GM21723 (cell line): ENCODE results near the gene ATXN10.

Experiments used
- ATAC-seq: cut with Tn5 transposase; IDR thresholded peaks from one replicate; pipeline ENCODE4 v1.9.1; 2021; ENCODE audit warnings: mild to moderate bottlenecking, moderate library complexity; ENCODE audit not compliant: unreplicated experiment

ATXN10 gene

GRCh38 chr22:45871721-45872120, 200.1 kb downstream of the ATXN10 start:
- no peak for ATAC-seq

DNA sequence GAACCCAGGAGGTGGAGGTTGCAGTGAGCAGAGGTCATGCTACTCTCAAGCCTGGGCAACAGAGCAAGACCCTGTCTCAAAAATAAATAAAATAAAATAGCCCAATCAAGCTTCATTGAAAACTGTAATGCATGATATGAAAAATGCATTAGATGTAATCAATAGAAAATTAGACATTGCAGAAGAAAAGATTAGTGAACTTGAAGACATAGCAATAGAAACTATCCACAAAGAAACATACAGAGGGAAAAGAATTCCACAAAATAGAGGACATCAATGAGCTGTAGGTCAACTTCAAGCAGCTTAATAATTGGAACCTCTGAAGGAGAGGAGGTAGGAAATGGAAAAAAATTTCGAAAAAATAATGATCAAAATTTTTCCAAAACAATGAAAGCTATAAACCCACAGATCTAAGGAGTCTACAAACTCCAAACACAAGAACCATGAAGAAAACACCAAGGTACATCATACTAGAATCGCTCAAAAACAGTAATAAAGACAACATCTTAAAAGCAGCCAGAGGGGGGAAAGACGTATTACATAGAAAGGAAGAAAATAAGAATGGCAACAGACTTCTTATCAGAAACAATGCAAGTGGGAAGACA, 201.1 kb downstream of the ATXN10 start:
- no peak for ATAC-seq

GRCh38 chr22:45876136-45877035, 204.8 kb downstream of the ATXN10 start:
- no peak for ATAC-seq

- ATAC-seq: no peak
These were observed 205.4 kb downstream of the ATXN10 start for GRCh38 chr22:45877036-45877380.

- ATAC-seq: no peak
These were observed 206.0 kb downstream of the ATXN10 start for GRCh38 chr22:45877651-45878050.

- ATAC-seq: no peak
These were observed 206.6 kb downstream of the ATXN10 start for GRCh38 chr22:45878051-45878781.

- ATAC-seq: no peak
These were observed 207.4 kb downstream of the ATXN10 start for GRCh38 chr22:45878901-45879551.

- no peak for ATAC-seq
These were observed 207.9 kb downstream of the ATXN10 start for GRCh38 chr22:45879552-45879949.

DNA sequence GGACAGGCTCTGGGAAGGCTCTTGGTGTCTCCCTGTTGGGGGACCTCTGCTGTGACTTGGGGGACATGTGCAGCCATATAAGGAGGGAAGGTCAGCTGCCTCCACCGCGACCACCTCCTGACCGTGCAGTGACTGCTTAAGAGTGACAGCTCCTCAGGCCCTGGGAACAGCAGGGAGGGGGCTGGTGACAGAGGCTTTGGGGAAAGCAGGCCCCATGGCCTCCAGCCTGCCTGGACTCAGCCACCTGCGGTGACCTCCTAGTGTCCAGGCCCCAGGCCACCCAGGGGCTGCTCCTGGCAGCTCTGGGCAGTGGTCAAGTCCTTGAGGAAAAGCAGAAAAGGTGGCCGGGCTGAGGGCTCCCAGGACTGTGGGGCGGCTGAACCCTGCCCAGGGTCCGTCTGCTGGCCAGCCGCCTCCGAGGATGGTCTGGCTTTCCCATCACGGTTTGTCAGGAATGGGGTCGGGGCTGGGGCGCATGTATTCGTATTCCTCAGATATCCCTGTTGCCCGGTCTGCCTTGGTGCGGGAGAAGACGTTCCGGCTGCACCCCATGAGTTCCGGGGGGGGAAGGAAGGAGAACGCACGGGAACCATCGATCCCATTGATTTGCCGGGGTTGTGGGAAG, 208.6 kb downstream of the ATXN10 start:
- no peak for ATAC-seq

GRCh38 chr22:45880716-45881523, 209.3 kb downstream of the ATXN10 start:
- no peak for ATAC-seq

GRCh38 chr22:45881524-45881875, 209.9 kb downstream of the ATXN10 start:
- ATAC-seq: no peak

DNA sequence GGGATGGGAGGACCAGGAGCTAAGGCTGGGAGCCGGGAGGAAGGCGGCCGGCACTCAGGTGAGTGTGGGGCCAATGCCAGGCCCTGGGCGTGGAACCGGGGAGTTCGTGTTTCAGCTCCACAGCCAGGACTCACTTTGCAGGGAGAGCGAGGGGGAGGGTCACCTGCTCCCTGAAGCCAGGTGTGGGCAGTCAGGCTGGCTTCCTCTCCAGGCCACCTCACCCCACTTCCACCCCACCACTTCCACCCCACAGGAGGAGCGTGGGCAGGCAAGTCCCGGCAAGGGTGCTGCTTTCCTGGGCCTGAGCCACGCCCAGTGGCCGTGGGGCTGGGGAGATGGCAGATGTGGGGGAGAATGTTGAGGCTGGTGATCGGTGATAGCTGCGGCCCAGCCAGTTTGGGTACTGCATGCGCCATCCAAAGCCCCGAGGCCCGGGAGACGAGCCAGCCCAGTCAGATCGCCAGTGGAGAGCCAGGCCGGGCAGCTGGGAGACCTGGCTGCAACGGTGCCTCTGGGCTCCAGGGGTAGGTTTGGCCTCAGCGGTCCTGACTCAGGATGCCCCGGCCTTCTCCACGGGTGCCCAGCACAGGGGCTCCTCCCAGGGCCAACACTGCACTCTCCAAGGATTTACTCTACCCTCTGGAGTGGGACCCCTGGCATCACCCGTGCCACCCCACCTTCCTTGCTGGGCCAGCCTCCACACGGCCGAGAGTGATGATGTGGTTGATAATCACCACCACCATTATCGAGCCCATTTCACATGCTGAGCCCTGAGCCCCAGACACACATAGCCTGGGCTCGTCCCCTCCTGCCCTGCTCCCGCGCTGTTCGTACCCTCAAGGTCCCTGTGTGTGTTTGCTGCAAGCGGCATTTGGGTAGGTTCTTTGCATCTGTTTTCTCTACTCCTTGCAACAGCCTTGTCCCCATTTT, 211.5 kb downstream of the ATXN10 start:
- ATAC-seq: no peak

DNA sequence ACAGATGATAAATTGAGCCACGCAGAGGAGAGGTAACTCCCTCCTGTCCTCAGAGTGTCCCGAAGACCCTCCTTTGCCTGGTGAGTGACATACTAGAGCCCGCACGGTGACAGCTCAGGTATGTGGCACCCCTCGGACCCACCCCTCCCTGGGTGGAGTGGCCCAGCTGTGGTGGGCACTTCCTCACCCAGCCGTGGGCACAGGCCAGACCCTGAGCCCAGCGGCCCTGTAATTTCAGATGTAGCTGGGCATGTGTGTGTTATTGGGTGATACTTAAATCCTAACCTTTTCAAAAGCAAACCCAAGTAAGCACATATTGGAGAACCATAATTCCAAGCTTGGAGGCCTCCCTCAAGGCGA, 212.2 kb downstream of the ATXN10 start:
- ATAC-seq: no peak

GRCh38 chr22:45884201-45885062, 212.8 kb downstream of the ATXN10 start:
- no peak for ATAC-seq

DNA sequence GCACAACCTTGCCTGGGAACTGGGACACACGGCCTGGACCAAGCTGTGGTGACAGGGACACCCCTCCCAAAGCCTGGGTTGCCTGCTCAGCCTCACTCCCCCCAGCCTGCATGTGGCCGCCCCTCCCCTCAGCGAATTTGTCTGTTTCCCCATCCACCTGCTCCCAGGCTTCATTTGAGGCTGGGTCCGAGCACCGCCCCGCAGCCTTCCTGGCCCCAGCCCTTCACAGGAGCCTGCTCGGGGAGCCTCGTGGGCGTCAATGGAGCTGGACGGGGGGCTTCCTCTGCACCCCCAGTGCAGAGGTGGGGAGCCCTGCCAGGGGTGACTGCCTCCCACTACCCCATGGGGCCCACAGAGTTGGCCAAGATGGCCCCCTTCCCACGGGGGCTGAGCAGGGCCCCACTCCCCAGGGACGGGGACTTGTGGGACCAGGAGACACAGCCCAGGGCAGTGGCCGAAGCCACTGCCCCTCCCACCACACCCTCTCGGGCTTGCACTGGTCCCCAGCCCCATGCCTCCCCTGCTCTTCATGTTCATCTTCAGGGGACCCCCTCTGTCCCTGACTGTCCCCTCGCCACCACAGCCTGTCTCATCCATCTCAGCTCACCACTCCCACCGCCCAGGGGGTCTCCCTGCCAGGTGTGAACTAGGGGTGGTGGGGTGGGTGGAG, 213.7 kb downstream of the ATXN10 start:
- ATAC-seq: no peak

- ATAC-seq: no peak
These were observed 214.3 kb downstream of the ATXN10 start for GRCh38 chr22:45885941-45886395.

- no peak for ATAC-seq
These were observed 214.9 kb downstream of the ATXN10 start for GRCh38 chr22:45886540-45886939.
